Mucosa of rectum (tissue), 2 donors: ENCODE measurements around the gene EPB41L5.
"Not testable (repeated sequence)": the region's sequence is repeated elsewhere in the genome, so short reads cannot be mapped to it uniquely, and the experiment has no call there.

Experiments used
- H3K27ac ChIP-seq, 2 donors: one replicate each; pipeline ENCODE4 v1.7.0; 2013; ENCODE audit warnings: inconsistent platforms in 2 of 2, low read depth in 2 of 2, low read length in 2 of 2
- H3K27me3 ChIP-seq, 2 donors: one replicate each; pipeline ENCODE4 v1.7.0; 2013; ENCODE audit warnings: low read length in 2 of 2; ENCODE audit not compliant: control insufficient read depth in 2 of 2, insufficient read depth in 2 of 2
- H3K36me3 ChIP-seq, 2 donors: one replicate each; pipeline ENCODE4 v1.7.0; 2013; ENCODE audit warnings: low read length in 2 of 2; ENCODE audit not compliant: control insufficient read depth in 2 of 2, insufficient read depth in 2 of 2
- H3K4me1 ChIP-seq, 2 donors: one replicate each; pipeline ENCODE4 v1.7.0; 2013; ENCODE audit warnings: low read length in 2 of 2, mild to moderate bottlenecking in 1 of 2; ENCODE audit not compliant: control insufficient read depth in 2 of 2, insufficient read depth in 2 of 2
- H3K4me3 ChIP-seq, 2 donors: one replicate each; pipeline ENCODE4 v1.7.0; 2013; ENCODE audit warnings: low read length in 2 of 2
- H3K9ac ChIP-seq, 2 donors: one replicate each; pipeline ENCODE4 v1.7.0; 2013; ENCODE audit warnings: low read length in 2 of 2, low read depth in 1 of 2, mild to moderate bottlenecking in 1 of 2
- H3K9me3 ChIP-seq, 2 donors: one replicate each; pipeline ENCODE4 v1.7.0; 2013; ENCODE audit warnings: low read length in 2 of 2; ENCODE audit not compliant: control insufficient read depth in 2 of 2
- donor health status: healthy.
- donor health status: Normal muscosa, but diverticular disease.

The EPB41L5 gene

DNA sequence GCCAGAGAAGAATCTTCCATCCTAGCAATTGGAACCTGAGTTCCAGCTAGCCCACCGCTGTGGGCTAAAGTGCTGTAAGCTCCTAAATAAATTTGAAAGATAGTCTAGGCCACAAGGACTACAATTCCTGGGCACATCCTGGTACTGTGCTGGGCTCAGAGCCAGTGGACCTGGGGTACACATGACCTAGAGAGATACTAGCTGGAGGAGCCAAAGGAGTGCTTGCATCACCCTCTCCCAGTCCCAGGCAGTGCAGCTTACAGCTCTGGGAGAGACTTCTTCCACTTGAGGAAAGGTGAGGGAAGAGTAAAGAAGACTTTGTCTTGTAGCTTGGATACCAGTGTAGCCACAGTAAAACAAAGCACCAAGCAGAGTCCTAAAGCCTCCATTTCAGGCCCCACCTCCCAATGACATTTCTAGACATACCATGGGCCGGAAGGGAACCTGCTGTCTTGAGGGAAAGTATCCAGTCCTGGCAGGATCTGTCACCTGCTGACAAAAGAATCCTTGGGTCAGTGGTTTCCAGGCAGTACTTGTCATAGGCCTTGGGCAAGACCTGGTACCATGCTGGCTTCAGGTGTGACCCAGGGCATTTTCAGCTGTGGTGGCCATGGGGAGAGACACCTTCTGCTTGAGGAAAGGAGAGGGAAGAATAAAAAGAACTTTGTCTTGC, 120.8 kb downstream of the EPB41L5 start:
- Histone ChIP-seq H3K4me1 (no peaks in the 10 kb centered on the region), H3K9ac (no peak overlapping the region), H3K36me3 (peaks cover 7 to 8% of the 10 kb centered on the region in 2 donors), H3K27me3 (no peaks in the 10 kb centered on the region), H3K27ac (no peak overlapping the region), H3K4me3 (no peak overlapping the region), H3K9me3 (no peaks in the 10 kb centered on the region)

DNA sequence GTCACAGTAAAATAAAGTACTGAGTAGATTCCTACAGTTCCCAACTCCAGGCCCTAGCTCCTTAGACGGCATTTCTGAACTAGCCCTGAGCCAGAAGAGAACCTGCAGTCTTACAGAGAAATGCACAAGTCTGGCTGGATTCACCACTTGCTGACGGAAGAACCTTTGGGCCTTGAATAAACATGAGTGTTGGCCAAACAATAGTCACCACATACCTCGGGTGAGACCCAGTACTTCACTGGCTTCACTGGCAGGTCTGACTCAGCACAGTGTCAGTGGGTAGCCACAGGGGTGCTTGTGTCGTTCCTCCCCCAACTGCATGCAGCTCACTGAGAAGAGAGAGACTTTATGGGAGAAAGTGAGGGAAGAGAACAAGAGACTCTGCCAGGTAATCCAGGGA, 121.4 kb downstream of the EPB41L5 start:
- Histone ChIP-seq H3K27ac (no peak overlapping the region), H3K4me3 (no peak overlapping the region), H3K27me3 (no peaks in the 10 kb centered on the region), H3K9me3 (no peaks in the 10 kb centered on the region), H3K36me3 (peaks cover 7 to 8% of the 10 kb centered on the region in 2 donors), H3K9ac (no peak overlapping the region), H3K4me1 (no peaks in the 10 kb centered on the region)

- H3K27me3 ChIP-seq, H3K9ac ChIP-seq, H3K27ac ChIP-seq, H3K36me3 ChIP-seq, H3K9me3 ChIP-seq, H3K4me3 ChIP-seq, H3K4me1 ChIP-seq: not testable (repeated sequence)
Observed at GRCh38 chr2:120135013-120135412, 122.1 kb downstream of the EPB41L5 start.

GRCh38 chr2:120140866-120141265, 128.0 kb downstream of the EPB41L5 start:
- Histone ChIP-seq H3K4me3 (no peak overlapping the region), H3K9ac (no peak overlapping the region), H3K27me3 (no peaks in the 10 kb centered on the region), H3K36me3 (no peaks in the 10 kb centered on the region), H3K27ac (no peak overlapping the region), H3K4me1 (no peaks in the 10 kb centered on the region), H3K9me3 (no peaks in the 10 kb centered on the region)

DNA sequence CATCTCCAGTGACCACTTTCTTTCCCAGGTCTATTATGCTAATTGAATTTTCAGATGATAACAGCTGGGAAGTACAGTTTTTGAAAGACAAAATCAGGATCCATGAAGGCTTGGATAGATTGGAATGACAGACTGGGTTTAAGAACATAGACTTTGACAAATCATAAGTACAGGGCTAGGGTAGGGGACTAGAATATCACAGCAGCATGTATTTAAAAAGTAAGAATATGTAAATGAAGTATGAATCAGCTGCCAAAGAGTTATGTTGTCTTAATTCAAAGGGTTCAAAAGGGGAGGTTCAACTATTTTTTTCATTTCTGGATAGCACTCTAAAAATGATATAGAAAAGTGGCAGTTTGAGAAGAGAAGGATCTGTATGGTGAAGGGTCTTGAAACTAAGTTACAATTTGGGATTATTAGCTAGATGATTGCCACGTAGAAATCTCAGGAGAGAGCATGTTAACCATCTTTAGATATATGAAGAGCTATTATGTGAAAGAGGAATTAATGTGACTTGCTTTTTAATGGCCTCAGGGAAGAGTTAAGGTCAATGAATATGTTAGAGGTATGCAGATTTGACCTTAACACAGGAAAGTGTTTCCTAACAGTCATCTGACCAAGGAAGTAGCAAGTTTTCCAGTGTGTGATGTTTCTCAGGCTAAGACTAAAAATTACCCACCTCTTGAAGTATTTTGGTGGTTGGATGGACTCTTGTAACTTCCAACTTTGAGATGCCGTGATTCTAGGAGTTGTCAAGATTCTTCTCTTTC, 128.6 kb downstream of the EPB41L5 start:
- H3K36me3 ChIP-seq: no peaks in the 10 kb centered on the region
- no peaks in the 10 kb centered on the region for H3K27me3 ChIP-seq
- no peak overlapping the region for H3K4me3 ChIP-seq
- H3K9ac ChIP-seq: no peak overlapping the region
- no peaks in the 10 kb centered on the region for H3K9me3 ChIP-seq
- H3K27ac ChIP-seq: no peak overlapping the region
- no peaks in the 10 kb centered on the region for H3K4me1 ChIP-seq

DNA sequence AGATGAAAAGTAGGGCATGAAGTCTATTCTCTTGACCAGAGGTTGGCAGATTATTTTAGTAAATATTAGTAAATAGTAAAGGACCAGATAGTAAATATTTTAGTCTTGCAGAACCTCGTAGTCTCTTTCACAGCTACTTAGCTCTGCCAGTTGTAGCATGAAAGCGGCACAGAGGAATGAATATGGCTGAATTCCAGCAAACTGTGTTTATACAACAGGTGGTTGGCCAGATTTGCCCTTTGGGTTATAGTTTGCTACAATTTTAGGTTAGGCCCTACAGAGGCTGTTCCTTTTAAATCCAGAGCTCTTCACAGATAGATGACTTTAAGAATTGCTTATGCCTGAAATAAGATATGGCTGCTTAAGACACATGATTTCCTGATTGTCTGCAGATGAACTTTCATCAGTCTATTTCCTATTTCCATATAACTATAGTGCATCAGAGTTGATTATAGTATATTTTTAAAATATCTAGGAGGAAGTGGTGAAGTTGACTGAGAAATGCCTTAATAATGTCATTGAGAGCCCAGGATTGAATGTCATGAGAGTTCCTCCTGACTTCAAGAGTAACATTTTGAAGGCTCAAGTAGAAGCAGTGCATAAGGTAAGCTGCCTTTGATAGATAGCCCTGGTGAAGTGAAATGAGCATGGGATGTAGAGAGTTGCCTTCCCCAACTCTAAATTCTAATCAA, 129.8 kb downstream of the EPB41L5 start:
- Histone ChIP-seq H3K9ac (no peak overlapping the region), H3K27me3 (no peaks in the 10 kb centered on the region), H3K27ac (no peak overlapping the region), H3K4me3 (no peak overlapping the region), H3K36me3 (no peaks in the 10 kb centered on the region), H3K9me3 (no peaks in the 10 kb centered on the region), H3K4me1 (no peaks in the 10 kb centered on the region)

GRCh38 chr2:120148229-120148628, 135.4 kb downstream of the EPB41L5 start:
- Histone ChIP-seq H3K27me3 (no peaks in the 10 kb centered on the region), H3K9me3 (peaks cover 0 to 4% of the 10 kb centered on the region in 2 donors), H3K4me3 (no peak overlapping the region), H3K36me3 (no peaks in the 10 kb centered on the region), H3K4me1 (no peaks in the 10 kb centered on the region), H3K27ac (no peak overlapping the region), H3K9ac (no peak overlapping the region)

GRCh38 chr2:120148669-120149068, 135.8 kb downstream of the EPB41L5 start:
- H3K4me1 ChIP-seq: no peaks in the 10 kb centered on the region
- no peaks in the 10 kb centered on the region for H3K36me3 ChIP-seq
- H3K27me3 ChIP-seq: no peaks in the 10 kb centered on the region
- peaks cover 0 to 4% of the 10 kb centered on the region in 2 donors for H3K9me3 ChIP-seq
- no peak overlapping the region for H3K4me3 ChIP-seq
- no peak overlapping the region for H3K27ac ChIP-seq
- no peak overlapping the region for H3K9ac ChIP-seq

- no peaks in the 10 kb centered on the region for H3K27me3 ChIP-seq
- peaks cover 0 to 4% of the 10 kb centered on the region in 2 donors for H3K9me3 ChIP-seq
- H3K4me3 ChIP-seq: no peak overlapping the region
- H3K9ac ChIP-seq: no peak overlapping the region
- no peaks in the 10 kb centered on the region for H3K36me3 ChIP-seq
- H3K27ac ChIP-seq: no peak overlapping the region
- no peaks in the 10 kb centered on the region for H3K4me1 ChIP-seq
Observed at GRCh38 chr2:120149406-120149805, 136.5 kb downstream of the EPB41L5 start.

DNA sequence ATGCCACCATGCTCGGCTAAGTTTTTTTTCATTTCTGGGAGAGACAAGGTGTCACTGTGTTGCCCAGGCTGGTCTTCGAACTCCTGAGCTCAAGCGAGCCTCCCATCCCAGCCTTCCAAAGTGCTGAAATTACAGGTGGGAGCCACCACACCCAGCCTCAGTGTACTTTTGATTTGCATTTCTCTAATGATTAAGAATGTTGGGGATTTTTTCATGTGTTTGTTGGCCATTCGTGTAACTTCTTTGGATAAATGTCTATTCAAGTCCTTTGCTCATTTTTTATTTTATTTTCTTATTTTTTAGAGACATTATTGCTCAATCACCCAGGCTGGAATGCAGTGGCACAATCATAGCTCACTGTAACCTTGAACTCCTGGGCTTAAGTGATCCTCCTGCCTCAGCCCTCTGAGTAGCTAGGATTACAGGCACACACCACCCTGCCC, 137.2 kb downstream of the EPB41L5 start:
- H3K4me3 ChIP-seq: no peak overlapping the region
- no peak overlapping the region for H3K27ac ChIP-seq
- H3K27me3 ChIP-seq: no peaks in the 10 kb centered on the region
- H3K9me3 ChIP-seq: peaks cover 0 to 4% of the 10 kb centered on the region in 2 donors
- H3K4me1 ChIP-seq: no peaks in the 10 kb centered on the region
- no peaks in the 10 kb centered on the region for H3K36me3 ChIP-seq
- no peak overlapping the region for H3K9ac ChIP-seq
